A549 treated with AZD2906 at 1 μM for 4 hours (cell line): ENCODE measurements around the gene TCOF1. TPM values are rescaled to one million over a fixed set of nuclear protein-coding genes. Genes with fewer than 3 reads are reported as not detected.

Experiments used
- total RNA-seq: library from RNA; stranded (reverse); fragments of 200-300 nt; extraction: Qiagen RNA extraction; gene quantifications from 5 replicates; pipeline ENCODE4 v1.2.3, GENCODE V29; 2022

Gene TCOF1
- 67.4 to 79.8 TPM (median 72.7 TPM) in 5 replicates for total RNA-seq

GRCh38 chr5:150357326-150358260, at the start of gene TCOF1:
TSS of gene TCOF1 (plus strand) at chr5:150357697. CDS start at chr5:150357747, 50 bp downstream.

GRCh38 chr5:150412319-150413175, 55.0 kb downstream of the TCOF1 start, which contains the start of gene CD74:
TSS of gene CD74 (minus strand) at chr5:150412910. CDS start at chr5:150412749, 161 bp downstream.

Other genes with a start within 250 kb of the TCOF1 start
- gene PDGFRB, start 201.9 kb upstream of the TCOF1 start, total RNA-seq = 0.11 to 0.80 TPM (median 0.22 TPM) in 5 replicates
- 0.06 to 0.07 TPM in 2 of 5 replicates, not detected in the others for gene CDX1, start 190.9 kb upstream of the TCOF1 start, total RNA-seq
- gene SLC6A7, start 167.6 kb upstream of the TCOF1 start, total RNA-seq = 0.02 to 0.03 TPM in 2 of 5 replicates, not detected in the others
- 0.56 to 0.80 TPM (median 0.69 TPM) in 5 replicates for gene CAMK2A, start 67.9 kb upstream of the TCOF1 start, total RNA-seq
- gene ARSI, start 54.8 kb upstream of the TCOF1 start, total RNA-seq = 30.6 to 37.4 TPM (median 32.4 TPM) in 5 replicates
- gene CD74, start 55.2 kb downstream of the TCOF1 start, total RNA-seq = 0.07 to 0.09 TPM (median 0.08 TPM) in 3 of 5 replicates, not detected in the others
- gene RPS14, start 92.0 kb downstream of the TCOF1 start, total RNA-seq = 2,820 to 3,087 TPM (median 2,965 TPM) in 5 replicates
- gene NDST1, start 150.4 kb downstream of the TCOF1 start, total RNA-seq = 52.8 to 63.1 TPM (median 58.9 TPM) in 5 replicates